ENCODE results near the gene SMARCA5.

Gene SMARCA5

DNA sequence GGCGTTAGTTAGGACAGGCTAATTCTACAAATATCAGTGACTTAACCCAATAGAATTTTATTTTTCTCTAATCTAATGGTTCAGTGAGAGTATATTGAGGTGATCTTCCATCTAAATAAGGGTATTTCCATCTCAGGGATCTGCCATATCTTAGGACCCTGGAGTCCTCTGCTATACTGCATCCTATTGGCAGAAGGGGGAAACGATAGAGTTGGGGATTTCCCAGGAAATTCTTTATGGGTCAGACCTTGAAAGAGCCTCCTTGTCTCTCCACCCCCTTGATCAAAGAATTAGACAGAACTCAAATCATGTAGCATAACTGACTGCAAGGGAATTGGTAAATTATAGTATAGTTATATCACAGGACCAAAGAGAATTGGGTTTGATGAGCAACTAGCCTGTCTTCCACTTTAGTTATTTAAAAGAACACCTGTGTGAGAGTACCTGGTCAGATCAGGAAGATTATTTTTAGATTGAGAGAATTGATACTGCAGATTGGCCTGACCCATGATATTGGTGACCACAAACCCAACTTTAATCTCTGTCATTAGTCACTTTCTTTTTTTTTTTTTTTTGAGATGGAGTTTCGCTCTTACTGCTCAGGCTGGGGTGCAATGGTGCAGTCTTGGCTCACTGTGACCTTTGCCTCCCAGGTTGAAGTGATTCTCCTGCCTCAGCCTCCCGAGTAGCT is 25.6 kb downstream of the SMARCA5 start:
- H3K36me3 ChIP-seq (ENCODE audit: insufficient read depth, insufficient read length, low read length): peaks cover 85% of the 10 kb centered on the region
- no peaks in the 10 kb centered on the region for H3K27me3 ChIP-seq (ENCODE audit: insufficient read depth, insufficient read length)
- H3K4me1 ChIP-seq (ENCODE audit: insufficient read depth, insufficient read length): no peaks in the 10 kb centered on the region
- TF ChIP-seq YY1 (IDR thresholded peaks at IDR 0.05; ENCODE audit: insufficient read depth, insufficient read length): no peak
- no peak for TF ChIP-seq ZNF274 (IDR thresholded peaks at IDR 0.05; ENCODE audit: low read depth, low read length)
- TF ChIP-seq SUZ12 (IDR thresholded peaks at IDR 0.05; ENCODE audit: extremely low read depth, insufficient read depth, insufficient read length): no peak
- no peaks in the 10 kb centered on the region for H3K9me3 ChIP-seq (ENCODE audit: insufficient read depth, low read length)
- no peak for DNase-seq (ENCODE audit: low read depth, low spot score)
- H3K4me3 ChIP-seq (ENCODE audit: insufficient read length, low read depth): no peak overlapping the region
- no peak overlapping the region for H3K9ac ChIP-seq (ENCODE audit: insufficient read length, low read depth)

DNA sequence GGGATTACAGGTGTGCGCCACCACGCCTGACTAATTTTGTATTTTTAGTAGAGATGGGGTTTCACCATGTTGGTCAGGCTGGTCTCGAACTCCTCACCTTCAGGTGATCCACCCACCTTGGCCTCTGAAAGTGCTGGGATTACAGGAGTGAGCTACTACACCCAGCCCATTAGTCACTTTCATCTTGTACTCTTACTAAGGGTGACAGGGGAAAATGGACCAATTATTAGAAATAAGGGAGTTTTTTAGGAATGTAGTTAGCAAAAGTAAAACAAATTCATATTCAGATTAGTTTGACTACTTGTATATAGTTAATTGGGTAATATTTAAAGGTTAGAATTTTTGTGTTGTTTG is 26.1 kb downstream of the SMARCA5 start:
- H3K36me3 ChIP-seq (ENCODE audit: insufficient read depth, insufficient read length, low read length): peaks cover 85% of the 10 kb centered on the region
- DNase-seq (ENCODE audit: low read depth, low spot score): no peak
- TF ChIP-seq YY1 (IDR thresholded peaks at IDR 0.05; ENCODE audit: insufficient read depth, insufficient read length): no peak
- H3K27me3 ChIP-seq (ENCODE audit: insufficient read depth, insufficient read length): no peaks in the 10 kb centered on the region
- H3K9me3 ChIP-seq (ENCODE audit: insufficient read depth, low read length): no peaks in the 10 kb centered on the region
- H3K4me3 ChIP-seq (ENCODE audit: insufficient read length, low read depth): no peak overlapping the region
- H3K4me1 ChIP-seq (ENCODE audit: insufficient read depth, insufficient read length): no peaks in the 10 kb centered on the region
- no peak overlapping the region for H3K9ac ChIP-seq (ENCODE audit: insufficient read length, low read depth)

DNA sequence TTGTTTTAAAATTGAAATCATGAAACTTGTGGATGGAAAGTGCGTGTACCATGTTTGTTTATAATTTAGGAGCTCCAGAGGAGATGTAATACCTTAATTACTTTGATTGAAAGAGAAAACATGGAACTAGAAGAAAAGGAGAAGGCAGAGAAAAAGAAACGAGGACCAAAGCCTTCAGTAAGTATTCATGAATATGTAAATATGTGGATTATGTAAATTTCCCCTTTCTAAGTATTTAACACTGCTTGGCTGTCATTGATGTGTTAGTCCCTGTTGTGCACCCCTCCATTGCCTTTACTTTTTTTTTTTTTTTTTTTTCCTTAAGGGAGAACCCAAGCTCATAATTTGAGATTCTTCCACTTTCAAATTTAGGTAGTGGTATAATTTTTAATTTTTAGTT is 36.4 kb downstream of the SMARCA5 start:
- Histone ChIP-seq H3K4me3 (ENCODE audit: insufficient read length, low read depth) (no peak overlapping the region), H3K9ac (ENCODE audit: insufficient read length, low read depth) (no peak overlapping the region), H3K9me3 (ENCODE audit: insufficient read depth, low read length) (no peaks in the 10 kb centered on the region), H3K36me3 (ENCODE audit: insufficient read depth, insufficient read length, low read length) (peaks cover 73% of the 10 kb centered on the region), H3K4me1 (ENCODE audit: insufficient read depth, insufficient read length) (no peaks in the 10 kb centered on the region), H3K27me3 (ENCODE audit: insufficient read depth, insufficient read length) (no peaks in the 10 kb centered on the region)
- no peak for DNase-seq (ENCODE audit: low read depth, low spot score)
- no peak for TF ChIP-seq YY1 (IDR thresholded peaks at IDR 0.05; ENCODE audit: insufficient read depth, insufficient read length)
- TF ChIP-seq SUZ12 (IDR thresholded peaks at IDR 0.05; ENCODE audit: extremely low read depth, insufficient read depth, insufficient read length): no peak
- TF ChIP-seq ZNF274 (IDR thresholded peaks at IDR 0.05; ENCODE audit: low read depth, low read length): no peak

DNA sequence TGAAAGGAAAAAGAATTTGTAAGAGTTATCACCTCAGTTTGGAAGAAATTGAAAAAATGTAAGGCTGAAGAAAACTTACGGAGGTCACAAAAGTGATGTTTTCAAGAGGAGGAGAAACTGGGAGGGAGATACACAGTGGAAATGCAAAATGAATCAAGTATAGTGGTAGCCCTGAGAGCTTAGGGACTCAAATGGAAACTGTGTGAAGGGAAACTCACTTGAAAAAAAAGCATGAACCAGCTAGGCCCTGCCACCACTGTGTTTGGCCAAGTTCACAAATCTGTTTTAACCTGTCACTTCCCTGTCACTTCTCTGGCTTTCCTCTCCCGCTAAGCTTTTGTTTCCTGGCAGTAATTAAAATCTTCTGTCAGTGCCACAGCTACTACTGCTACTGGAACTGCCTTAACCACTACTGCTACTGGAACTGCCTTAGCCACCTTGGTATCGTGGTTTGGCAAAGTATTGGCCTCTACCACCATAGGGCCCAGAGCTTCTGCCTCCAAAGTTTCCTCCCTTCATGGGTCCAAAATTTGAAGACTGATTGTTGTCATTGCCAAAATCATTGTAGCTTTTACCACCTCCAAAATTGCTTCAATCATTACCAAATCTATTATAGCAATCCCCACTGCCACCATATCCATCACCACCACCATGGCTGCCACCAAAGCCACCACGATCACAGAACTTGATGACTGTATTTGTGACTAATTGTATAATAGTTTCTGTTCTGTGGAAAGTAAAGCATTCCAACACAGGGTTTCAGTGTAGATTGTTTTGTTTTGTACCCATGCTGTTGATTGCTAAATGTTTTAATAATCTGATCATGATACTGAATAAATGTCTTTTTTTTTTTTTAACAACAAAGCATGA is 41.5 kb downstream of the SMARCA5 start:
- Histone ChIP-seq H3K27me3 (ENCODE audit: insufficient read depth, insufficient read length) (peaks cover 5% of the 10 kb centered on the region), H3K36me3 (ENCODE audit: insufficient read depth, insufficient read length, low read length) (peaks cover 45% of the 10 kb centered on the region), H3K9me3 (ENCODE audit: insufficient read depth, low read length) (no peaks in the 10 kb centered on the region)

DNA sequence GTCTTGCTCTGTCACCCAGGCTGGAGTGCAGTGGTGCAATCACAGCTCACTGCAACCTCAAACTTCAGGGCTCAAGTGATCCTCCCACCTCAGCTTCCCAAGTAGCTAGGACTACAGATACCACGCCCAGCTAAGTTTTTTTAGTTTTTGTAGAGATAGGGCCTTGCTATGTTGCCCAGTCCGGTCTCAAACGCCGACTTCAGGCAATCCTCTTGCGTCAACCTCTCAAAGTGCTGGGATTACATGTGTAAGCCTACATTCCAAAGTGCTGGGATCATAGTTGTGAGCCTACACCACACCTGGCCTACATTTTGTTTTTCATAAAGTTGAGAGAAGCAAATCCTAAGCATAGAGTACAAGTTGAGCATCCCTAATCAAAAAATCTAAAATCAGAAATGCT is 42.2 kb downstream of the SMARCA5 start:
- Histone ChIP-seq H3K9me3 (ENCODE audit: insufficient read depth, low read length) (no peaks in the 10 kb centered on the region), H3K9ac (ENCODE audit: insufficient read length, low read depth) (no peak overlapping the region), H3K36me3 (ENCODE audit: insufficient read depth, insufficient read length, low read length) (peaks cover 40% of the 10 kb centered on the region), H3K4me3 (ENCODE audit: insufficient read length, low read depth) (no peak overlapping the region), H3K27me3 (ENCODE audit: insufficient read depth, insufficient read length) (peaks cover 5% of the 10 kb centered on the region), H3K4me1 (ENCODE audit: insufficient read depth, insufficient read length) (no peaks in the 10 kb centered on the region)
- TF ChIP-seq ZNF274 (IDR thresholded peaks at IDR 0.05; ENCODE audit: low read depth, low read length) (no peak), YY1 (IDR thresholded peaks at IDR 0.05; ENCODE audit: insufficient read depth, insufficient read length) (no peak), SUZ12 (IDR thresholded peaks at IDR 0.05; ENCODE audit: extremely low read depth, insufficient read depth, insufficient read length) (no peak)
- DNase-seq (ENCODE audit: low read depth, low spot score): no peak

More for the DNA sequence above, 41.5 kb downstream of the SMARCA5 start:
- H3K4me1 ChIP-seq (ENCODE audit: insufficient read depth, insufficient read length): no peaks in the 10 kb centered on the region
- TF ChIP-seq SUZ12 (IDR thresholded peaks at IDR 0.05; ENCODE audit: extremely low read depth, insufficient read depth, insufficient read length) (no peak), YY1 (IDR thresholded peaks at IDR 0.05; ENCODE audit: insufficient read depth, insufficient read length) (no peak), ZNF274 (IDR thresholded peaks at IDR 0.05; ENCODE audit: low read depth, low read length) (no peak)
- H3K4me3 ChIP-seq (ENCODE audit: insufficient read length, low read depth): no peak overlapping the region
- H3K9ac ChIP-seq (ENCODE audit: insufficient read length, low read depth): no peak overlapping the region
- DNase-seq (ENCODE audit: low read depth, low spot score): no peak

DNA sequence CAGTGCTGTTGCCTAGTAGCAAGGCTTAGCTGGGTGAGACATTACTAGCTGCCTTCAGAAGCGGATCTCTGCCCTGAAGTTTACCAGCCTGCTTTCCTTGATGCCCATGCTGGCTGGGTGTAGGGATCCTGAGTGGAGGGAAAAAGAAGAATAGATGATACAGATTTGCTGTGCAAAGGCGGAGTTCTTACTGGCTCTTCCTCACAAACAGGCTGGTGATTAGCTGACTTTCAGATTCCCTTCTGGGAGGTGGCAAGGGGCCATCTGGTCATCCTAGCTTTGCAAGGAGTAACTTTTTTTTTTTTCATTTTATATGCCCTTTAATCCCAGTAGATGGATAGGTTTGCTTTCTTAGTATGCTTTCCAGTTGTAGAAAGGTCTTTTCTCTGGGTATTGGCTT is 44.8 kb downstream of the SMARCA5 start:
- Histone ChIP-seq H3K4me3 (ENCODE audit: insufficient read length, low read depth) (no peak overlapping the region), H3K9me3 (ENCODE audit: insufficient read depth, low read length) (no peaks in the 10 kb centered on the region), H3K4me1 (ENCODE audit: insufficient read depth, insufficient read length) (no peaks in the 10 kb centered on the region), H3K36me3 (ENCODE audit: insufficient read depth, insufficient read length, low read length) (peaks cover 24% of the 10 kb centered on the region), H3K27me3 (ENCODE audit: insufficient read depth, insufficient read length) (peaks cover 5% of the 10 kb centered on the region), H3K9ac (ENCODE audit: insufficient read length, low read depth) (no peak overlapping the region)
- TF ChIP-seq YY1 (IDR thresholded peaks at IDR 0.05; ENCODE audit: insufficient read depth, insufficient read length) (no peak), ZNF274 (IDR thresholded peaks at IDR 0.05; ENCODE audit: low read depth, low read length) (no peak), SUZ12 (IDR thresholded peaks at IDR 0.05; ENCODE audit: extremely low read depth, insufficient read depth, insufficient read length) (no peak)
- DNase-seq (ENCODE audit: low read depth, low spot score): no peak

Measured in NT2/D1 (cell line).